ENCODE data around the gene RAB32.
A peak's percentile ranks its signal among the peaks of the same experiment; 100 is the strongest.
"Not testable (repeated sequence)": the region's sequence is repeated elsewhere in the genome, so short reads cannot be mapped to it uniquely, and the experiment has no call there.

Gene RAB32

DNA sequence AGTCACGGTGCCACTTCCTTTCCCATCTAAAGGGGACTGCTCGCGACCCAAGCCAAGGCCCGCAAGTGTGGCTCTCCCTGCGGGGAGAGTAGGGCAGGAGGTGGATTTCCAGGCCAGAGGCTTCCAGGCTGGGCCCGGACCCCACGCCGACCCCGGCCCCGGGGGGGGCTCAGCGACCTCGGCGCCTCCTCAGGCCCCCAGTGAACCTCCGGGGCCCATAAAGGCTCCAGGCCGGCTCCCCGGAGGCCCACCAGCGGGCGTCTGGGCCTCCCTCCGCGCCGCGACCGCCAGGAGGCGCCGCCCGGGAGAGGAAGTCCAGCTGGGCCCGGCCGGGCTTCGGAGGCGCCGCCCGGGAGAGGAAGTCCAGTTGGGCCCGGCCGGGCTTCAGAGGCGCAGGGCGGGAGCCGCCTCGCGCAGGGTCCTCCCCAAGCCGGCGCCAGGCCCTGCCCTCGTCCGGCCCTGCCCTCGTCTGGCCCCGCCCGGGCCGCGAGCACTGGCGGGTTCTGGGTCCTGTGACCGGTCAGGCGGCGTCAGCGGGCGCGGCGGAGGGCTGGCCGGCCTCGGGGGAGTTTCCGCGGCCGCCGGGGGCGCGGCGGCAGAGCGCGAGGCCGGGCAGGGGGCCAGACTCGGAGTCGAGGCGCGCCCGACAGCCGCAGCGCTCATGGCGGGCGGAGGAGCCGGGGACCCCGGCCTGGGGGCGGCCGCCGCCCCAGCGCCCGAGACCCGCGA lies at the start of gene RAB32:
Gene RAB32 (plus strand): TSS at position 623 of the 729 bp plus-strand sequence. CDS start 39 bp downstream, at position 662.
- DNase-seq (ENCODE audit: low spot score), result peak; percentile 89

GRCh38 chr6:146498309-146498708 lies 45.3 kb upstream of the RAB32 start:
- DNase-seq (ENCODE audit: low spot score), result no peak

DNA sequence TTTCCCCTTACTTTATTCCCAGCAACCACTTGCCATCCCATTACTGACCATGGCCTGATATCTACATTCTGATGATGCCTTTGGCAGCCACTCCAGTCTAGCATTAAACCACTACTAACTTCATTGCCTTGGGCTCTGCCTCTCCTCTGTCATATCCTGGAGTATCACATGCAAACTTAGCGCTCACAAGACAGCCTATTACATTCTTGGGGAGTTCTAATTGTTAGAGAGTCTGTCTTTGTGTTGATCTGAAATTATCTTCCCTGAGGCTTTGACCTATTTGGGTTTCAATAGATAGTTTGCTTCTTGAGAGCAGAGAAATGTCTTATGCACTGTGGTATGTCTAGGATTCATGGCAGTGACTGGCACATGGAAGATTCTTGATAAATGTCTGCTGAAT lies 40.5 kb upstream of the RAB32 start:
- DNase-seq (ENCODE audit: low spot score), result no peak

GRCh38 chr6:146515212-146515611 lies 28.4 kb upstream of the RAB32 start:
- no peak for DNase-seq (ENCODE audit: low spot score)

DNA sequence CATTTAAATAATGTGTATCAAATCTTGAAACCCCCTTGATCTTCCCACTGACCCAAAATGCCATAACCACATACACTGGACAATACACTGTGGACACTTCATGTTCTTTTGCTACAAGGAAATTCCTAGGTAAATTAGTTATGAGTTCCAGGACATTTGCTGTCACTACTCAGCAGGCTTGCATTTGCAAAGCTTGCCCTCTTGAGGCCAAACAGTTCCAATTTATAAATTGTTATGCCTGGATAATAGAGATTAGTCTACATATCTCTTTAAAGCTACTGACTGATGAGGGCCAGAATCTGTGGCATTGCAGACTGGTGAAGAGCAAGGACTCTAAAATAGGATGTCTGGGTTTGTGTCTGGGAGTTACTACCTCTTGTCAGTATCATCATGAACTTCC lies 17.4 kb upstream of the RAB32 start:
- no peak for DNase-seq (ENCODE audit: low spot score)

- DNase-seq (ENCODE audit: low spot score), result no peak
Observed at GRCh38 chr6:146532702-146533101, 10.9 kb upstream of the RAB32 start.

DNA sequence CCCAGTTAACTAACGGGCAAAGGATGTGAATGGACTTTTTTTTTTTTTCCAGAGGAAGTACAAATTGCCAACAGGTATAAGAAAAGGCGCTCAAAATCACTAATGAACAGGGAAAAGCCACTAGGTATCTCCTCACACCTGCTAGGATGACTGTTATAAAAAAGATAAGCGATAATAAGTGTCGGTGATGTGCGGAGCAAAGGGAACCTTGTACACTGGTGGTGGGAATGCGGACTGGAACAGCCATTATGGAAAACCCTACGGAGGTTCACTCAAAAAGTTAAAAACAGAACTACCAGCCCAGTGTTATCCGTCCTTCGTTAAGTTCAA lies 787 bp upstream of the RAB32 start:
- DNase-seq (ENCODE audit: low spot score), result no peak

DNA sequence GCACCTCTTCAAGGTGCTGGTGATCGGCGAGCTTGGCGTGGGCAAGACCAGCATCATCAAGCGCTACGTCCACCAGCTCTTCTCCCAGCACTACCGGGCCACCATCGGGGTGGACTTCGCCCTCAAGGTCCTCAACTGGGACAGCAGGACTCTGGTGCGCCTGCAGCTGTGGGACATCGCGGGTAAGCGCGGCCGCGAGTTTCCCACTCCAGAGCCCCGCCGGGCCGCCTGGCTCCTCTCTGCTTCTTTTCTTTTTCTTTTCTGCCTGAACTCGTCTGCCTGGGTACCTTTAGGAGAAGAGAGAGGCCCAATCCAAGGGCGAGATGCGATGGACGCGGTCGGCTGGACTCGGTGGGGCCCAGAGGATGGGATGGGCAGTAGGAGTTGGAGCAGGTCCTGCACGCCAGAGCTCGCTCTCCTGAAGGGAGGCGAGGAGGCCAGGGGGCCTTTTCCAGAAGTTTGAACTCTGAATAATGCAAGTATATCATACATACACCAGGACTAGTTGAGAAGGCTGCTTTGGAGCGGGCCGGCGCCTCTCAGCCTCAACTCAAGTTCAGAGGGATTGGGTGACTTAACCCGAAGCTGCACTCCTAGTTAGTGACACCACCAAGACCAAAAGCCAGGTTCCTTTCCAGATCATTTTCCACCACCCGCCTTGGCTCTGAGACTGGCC lies 445 bp downstream of the RAB32 start:
- DNase-seq (ENCODE audit: low spot score), result peak; percentile 69

- peak; percentile 50 for DNase-seq (ENCODE audit: low spot score)
Observed at GRCh38 chr6:146544616-146545182, 1.1 kb downstream of the RAB32 start.

DNA sequence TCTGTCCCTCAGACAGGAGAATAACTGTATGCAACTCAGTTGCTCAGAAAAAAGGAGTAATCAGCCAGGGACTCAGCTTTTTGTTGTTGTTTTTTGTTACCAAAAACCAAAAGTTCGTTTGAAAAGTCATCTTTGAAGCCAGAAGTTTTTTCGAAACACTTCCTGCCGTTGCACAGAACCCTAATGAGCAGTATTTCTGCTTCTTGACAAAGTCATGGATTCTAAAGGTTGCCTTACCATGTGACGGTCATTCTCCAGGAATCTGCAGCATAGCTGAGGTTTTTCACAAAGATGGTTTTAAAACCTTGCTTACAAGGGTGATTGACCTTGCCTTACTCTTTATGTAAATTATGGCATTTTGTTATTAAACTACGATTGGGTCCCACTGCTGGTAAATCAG lies 1.9 kb downstream of the RAB32 start:
- DNase-seq (ENCODE audit: low spot score), result no peak

- DNase-seq (ENCODE audit: low spot score), result no peak
Observed at GRCh38 chr6:146546443-146547043, 2.9 kb downstream of the RAB32 start.

DNA sequence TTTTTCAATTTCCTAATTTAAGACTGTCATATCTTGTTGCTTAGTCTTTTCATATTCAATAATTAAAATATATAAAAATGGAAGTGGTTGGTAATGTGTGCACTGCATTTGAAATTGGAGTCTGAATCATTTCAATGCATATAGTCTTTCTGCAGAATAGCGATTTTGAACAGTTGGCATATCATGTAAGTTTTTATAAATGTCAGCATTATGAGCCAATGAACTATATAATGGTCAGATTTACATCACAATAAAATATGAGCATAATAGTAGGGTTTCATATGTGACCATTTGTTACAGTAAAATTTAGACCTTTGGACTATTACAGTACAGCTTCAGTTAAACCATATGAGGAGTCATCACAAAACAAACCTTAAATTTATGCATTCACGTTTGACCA lies 4.3 kb downstream of the RAB32 start:
- DNase-seq (ENCODE audit: low spot score), result no peak

DNA sequence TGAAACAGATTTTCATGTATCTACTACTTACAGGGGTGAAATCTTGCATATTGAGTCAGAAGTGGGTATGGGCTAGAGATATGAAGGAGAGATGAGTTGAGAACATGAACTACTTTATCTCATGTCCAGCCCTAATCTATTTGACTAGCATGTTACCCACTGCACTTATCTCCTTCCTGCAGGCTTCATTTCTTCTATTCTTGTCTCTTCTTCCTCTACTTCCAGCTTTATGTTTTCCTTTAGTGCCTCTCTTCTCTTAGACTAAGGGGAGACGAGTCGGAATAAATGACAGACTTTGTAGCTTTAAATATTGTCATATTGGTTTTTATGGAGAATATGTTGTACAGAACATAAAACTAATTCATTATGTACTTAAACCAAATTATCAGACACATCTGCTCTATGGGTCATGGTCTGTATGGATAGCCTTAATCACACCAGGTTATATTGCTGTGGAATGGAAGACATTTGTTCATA lies 5.3 kb downstream of the RAB32 start:
- DNase-seq (ENCODE audit: low spot score), result no peak

DNA sequence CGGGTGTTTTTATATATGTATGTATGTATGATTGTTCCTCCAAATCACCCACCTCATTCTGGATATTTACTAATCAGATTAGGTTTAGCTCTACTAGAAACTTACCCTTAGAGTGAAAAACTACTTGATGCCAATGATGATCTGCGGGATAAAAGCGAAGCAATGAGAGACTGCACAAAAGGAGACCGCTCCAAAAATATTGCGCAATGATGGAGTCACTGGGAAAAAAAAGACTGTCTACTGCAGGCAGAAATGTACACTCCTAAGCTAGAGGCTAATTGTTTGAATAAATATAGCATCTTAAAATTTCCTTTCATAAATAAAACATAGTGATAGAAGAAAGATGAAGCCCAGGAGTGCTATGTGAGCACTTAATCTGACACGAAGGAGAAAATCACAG lies 7.3 kb downstream of the RAB32 start:
- no peak for DNase-seq (ENCODE audit: low spot score)

DNA sequence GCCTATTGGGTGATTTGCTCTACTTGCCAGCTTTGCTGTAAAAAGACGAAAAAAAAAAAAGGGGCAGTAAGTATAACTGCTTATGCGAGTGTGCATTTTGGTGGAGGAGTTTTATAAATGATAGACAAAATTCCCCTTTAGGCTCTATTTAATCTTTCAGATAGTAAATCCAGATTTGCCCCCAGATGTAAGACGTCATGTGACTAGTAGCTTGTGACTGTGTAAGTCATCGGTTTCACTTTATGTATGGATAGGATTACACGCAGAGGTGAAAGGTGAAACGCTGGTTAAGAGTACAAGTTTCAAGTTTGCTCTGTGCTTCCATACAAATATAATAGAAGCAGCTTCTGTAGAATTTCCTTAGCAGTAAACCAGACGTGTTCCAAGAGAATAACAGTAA lies 7.9 kb downstream of the RAB32 start:
- DNase-seq (ENCODE audit: low spot score), result no peak

GRCh38 chr6:146553377-146554135 lies 9.9 kb downstream of the RAB32 start:
- no peak for DNase-seq (ENCODE audit: low spot score)

GRCh38 chr6:146560607-146561006 lies 17.0 kb downstream of the RAB32 start:
- DNase-seq (ENCODE audit: low spot score), result no peak

DNA sequence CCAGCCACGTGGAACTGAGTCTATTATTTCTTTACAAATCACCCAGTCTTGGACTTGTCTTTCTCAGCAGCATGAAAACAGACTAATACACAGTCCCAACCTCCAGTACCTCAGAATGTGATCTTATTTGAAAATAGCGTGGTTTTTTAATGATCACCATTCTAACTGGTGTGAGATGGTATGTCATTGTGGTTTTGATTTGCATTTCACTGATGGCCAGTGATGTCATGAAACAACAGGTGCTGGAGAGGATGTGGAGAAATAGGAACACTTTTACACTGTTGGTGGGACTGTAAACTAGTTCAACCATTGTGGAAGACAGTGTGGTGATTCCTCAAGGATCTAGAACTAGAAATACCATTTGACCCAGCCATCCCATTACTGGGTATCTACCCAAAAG lies 23.0 kb downstream of the RAB32 start:
- not testable (repeated sequence) for DNase-seq (ENCODE audit: low spot score)

DNA sequence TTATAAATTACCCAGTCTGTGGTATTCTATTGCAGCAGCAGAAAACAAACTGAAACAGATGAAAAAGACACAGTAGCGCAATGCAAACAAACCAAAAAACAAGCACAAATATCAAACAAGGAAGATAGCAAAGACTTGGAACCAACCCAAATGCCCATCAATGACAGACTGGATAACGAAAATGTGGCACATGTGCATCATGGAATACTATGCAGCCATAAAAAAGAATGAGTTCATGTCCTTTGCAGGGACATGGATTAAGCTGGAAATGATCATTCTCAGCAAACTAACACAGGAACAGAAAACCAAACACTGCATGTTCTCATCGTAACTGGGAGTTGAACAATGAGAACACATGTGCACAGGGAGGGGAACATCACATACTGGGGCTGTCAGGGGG lies 25.0 kb downstream of the RAB32 start:
- not testable (repeated sequence) for DNase-seq (ENCODE audit: low spot score)

- no peak for DNase-seq (ENCODE audit: low spot score)
Observed at GRCh38 chr6:146574211-146574610, 30.6 kb downstream of the RAB32 start.

GRCh38 chr6:146578054-146578453 lies 34.4 kb downstream of the RAB32 start:
- no peak for DNase-seq (ENCODE audit: low spot score)

DNA sequence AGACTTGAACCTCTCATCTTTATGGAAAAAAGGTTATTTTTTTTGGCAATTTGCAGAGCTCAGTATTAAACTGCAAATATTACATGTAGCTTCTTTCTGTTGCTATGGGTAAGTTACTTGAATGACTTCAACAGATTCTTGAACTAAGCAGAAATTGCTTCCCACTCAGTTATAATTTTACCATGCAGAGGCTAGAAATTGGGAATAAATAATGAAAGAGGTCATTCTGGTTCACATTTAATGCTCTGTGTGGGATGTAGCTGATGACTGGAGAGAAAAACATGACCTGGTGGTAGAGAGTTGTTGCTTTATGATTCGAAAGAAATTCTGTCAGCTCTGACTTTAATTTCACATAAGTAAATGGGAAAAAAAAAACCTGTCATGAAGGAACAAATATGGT lies 38.3 kb downstream of the RAB32 start:
- DNase-seq (ENCODE audit: low spot score), result no peak

All from ecto neural progenitor cell (in vitro differentiated cells).